Stimulated activated CD4-positive, alpha-beta T cell treated with anti-CD3 and anti-CD28 coated beads, TNF-alpha, amount 100 ng/mL, for 48 hours (primary cell): ENCODE data around the gene ILKAP.

Experiments used
- DNase-seq, 3 donors: peaks; one replicate each; pipeline ENCODE4 v3.0.0-alpha.2; 2020; ENCODE audit warnings: low read depth in 3 of 3

Gene ILKAP

GRCh38 chr2:238124488-238125126, 78.9 kb downstream of the ILKAP start:
- no peak for DNase-seq

DNA sequence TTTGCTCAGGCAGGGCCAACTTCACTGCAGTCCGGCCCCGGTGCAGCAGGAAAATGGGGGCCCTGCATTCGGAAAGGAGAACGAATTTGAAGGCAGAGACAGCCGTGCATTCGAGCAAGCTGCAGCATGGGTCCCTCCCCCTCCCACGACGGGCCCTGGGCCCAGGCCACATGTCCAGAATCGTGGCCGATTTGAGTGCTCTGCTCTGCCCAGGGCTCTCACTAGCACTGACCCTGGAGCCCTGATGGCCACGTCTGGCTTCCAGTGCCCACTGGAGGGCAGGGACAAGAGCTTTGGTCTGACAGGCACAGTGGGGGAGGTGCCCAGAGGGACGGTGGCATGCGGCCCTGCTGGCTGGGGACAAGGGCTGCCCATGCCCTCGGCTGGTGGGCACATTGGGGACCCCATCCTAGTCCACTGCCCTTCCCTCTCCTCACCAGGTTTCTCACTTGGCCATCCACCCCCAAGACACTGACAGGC, 79.5 kb downstream of the ILKAP start:
- no peak for DNase-seq

- DNase-seq = no peak
These were observed 80.1 kb downstream of the ILKAP start for GRCh38 chr2:238123218-238123971.

GRCh38 chr2:238122287-238123217, 80.9 kb downstream of the ILKAP start:
- no peak for DNase-seq

- DNase-seq = no peak
These were observed 81.8 kb downstream of the ILKAP start for GRCh38 chr2:238121511-238122286.

DNA sequence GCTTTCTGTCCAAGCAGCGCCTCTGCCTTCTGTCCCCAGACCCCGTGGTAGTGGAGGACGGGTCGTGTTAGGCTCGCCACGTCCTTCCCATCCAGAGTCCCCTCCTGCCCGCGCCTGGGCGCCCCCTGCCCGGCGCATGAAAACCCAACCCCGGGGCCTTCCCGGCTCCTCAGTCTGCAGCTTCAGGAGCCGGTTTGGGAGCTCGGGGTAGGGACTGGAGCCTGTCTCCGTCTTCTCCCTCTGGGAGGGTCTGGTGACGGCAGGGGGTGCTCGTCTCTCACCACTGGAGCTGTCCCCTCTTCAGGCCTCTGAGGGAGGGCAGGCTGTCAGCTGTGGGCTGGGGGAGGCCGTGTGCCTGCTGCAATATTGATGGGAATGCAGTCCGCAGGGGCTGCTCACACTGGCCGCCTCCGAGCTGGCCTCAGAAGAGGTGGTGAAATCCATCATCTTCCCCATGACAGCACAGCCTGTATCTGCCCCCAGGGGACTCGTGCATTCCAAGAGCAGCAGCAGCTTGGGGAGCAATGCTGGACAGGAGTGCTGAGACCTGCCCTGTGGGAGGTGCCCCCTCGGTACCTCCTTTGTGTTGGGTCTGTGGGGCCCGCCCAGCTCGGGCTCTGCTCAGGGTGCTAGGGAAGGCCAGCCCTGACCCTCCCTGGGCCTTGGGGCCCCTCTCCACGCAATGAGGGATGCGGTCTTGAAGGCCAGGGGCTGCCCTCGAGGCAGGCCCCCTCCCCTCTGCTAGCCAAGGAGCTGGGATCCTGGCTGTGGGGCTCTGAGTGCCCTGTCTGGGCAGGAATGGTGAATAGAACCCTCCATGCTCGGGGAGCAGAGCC, 82.8 kb downstream of the ILKAP start:
- DNase-seq = no peak
